ENCODE data around the gene SDF2L1. TPM values are rescaled to one million over a fixed set of nuclear protein-coding genes. Genes with fewer than 3 reads are reported as not detected.

The SDF2L1 gene
- total and polyA plus RNA-seq, 10 of the 15 experiments (the other 5 are each of a cell fraction or from before 2014, with no cell fraction given) = 3.0 to 214 (median 55.5) TPM

- no peak for ATAC-seq
- in situ Hi-C loops (cut with MboI) = no loop called here
- H3K4me1 ChIP-seq (ENCODE audit: control insufficient read depth, insufficient read depth, low read length) = peaks cover 10% of the 10 kb centered on the region; the same call in 1 of the 2 replicates
- no peak for DNase-seq (ENCODE audit: low read depth, low spot score)
- whole genome bisulfite sequencing (ENCODE audit: insufficient coverage, insufficient replicate concordance, low lambda C conversion rate, missing lambda C conversion rate) = 69% methylated on average over 11 of the region's 11 CpGs
- H3K4me2 ChIP-seq (ENCODE audit: control insufficient read depth, insufficient read depth) = 0 out of 2 replicates have a peak overlapping the region, but pooled peaks have one; percentile 7
- ChIA-PET POLR2A (no interaction called here), SMC1A (ENCODE audit: uncharacterized antibody, unreplicated experiment) (no interaction called here), CTCF (interaction anchor here (0.7 to 5.9 kb wide), 4 partner anchors 10 to 20 kb away, joined by 3 to 106 read pairs (median 10); partner anchors contain the start of gene SDF2L1), RAD21 (ENCODE audit: unreplicated experiment) (interaction anchor here (3.4 kb wide), 1 partner anchor 19 kb away, joined by 19 read pairs; no protein-coding TSS in a partner anchor)
- H3K27me3 ChIP-seq (replicated peaks in 1 of 2; ENCODE audit: control insufficient read depth in 2 of 2, insufficient read depth in 2 of 2, low read length in 1 of 2) = no peaks in the 10 kb centered on the region
- no peak overlapping the region for H3K4me3 ChIP-seq
- peaks cover 7% of the 10 kb centered on the region for H4K20me1 ChIP-seq (ENCODE audit: control insufficient read depth, insufficient read depth)
- intact Hi-C loops (cut with micrococcal nuclease; ENCODE audit: unreplicated experiment) = no loop called here
- H3K36me3 ChIP-seq (ENCODE audit: control insufficient read depth in 2 of 2, insufficient read depth in 2 of 2, low read length in 1 of 2) = peaks cover 11 to 17% of the 10 kb centered on the region in 2 experiments; a peak in 3 of 4 replicates
- no peak overlapping the region for H3K9ac ChIP-seq (ENCODE audit: control insufficient read depth, insufficient read depth, low read length)
- H3K9me3 ChIP-seq (replicated peaks; ENCODE audit: control insufficient read depth, insufficient read depth, low read length) = no peaks in the 10 kb centered on the region
- no peak for FAIRE-seq
- BruUV-seq (replicated peaks) = no TSS peak
- H3K79me2 ChIP-seq (ENCODE audit: control insufficient read depth, insufficient read depth, low read length) = peaks cover 27% of the 10 kb centered on the region
- no peak overlapping the region for H2AFZ ChIP-seq (ENCODE audit: control insufficient read depth, low read depth, low read length)
- TF ChIP-seq IKZF2 (IDR thresholded peaks at IDR 0.05) = no peak
- TF ChIP-seq CREM (IDR thresholded peaks at IDR 0.05; ENCODE audit: low read depth) = no peak
- peak; percentile 70 for TF ChIP-seq POLR2A (IDR thresholded peaks at IDR 0.05; ENCODE audit: low read depth, low read length)
- no peak overlapping the region for H3K27ac ChIP-seq (ENCODE audit: control insufficient read depth, insufficient read depth)
These were observed 15.2 kb upstream of the SDF2L1 start for GRCh38 chr22:21626735-21627469.

DNA sequence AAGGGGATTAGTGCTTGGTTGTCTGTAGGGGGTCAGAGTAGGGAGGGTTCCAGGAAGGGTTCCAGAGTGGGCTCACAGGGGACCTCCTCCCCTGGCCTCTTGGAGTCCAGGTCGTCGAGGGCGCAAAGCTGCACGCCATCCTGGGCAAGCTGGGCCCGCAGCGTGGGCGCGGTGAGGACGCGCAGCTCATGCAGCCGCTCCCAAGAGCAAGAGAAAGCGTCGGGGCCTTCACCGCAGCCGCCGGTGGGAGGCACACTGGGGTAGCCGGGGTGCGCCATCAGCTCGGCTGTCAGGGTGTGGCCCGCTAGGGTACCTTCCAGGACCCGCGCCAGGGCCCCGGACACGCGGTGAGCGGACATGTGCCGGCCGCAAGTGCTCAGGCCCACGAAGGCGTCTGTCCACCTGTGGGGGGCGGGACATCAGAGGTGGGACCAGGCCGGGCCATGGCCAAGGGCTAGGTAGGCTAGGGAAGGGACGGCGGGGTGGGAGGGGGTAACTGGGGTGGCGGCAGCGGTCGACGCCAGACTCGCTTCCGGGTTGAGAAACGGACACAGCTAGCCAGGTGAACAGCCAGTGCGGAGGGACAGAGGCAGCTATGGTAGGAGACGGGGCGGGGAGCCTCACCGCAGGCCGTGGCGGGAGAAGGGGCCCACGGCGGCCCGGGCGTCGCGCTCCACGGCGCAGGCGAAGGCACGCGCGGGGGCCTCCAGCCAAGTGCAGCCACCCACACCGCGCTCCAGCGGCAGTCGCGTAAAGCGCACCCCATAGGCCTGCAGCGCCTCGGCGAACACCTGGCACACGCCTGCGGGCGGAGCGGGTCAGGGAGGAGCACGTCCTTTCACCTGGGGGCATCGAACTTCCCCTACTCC lies 13.5 kb upstream of the SDF2L1 start:
- peaks cover 7% of the 10 kb centered on the region for H4K20me1 ChIP-seq (ENCODE audit: control insufficient read depth, insufficient read depth)
- intact Hi-C loops (cut with micrococcal nuclease; ENCODE audit: unreplicated experiment) = no loop called here
- POLR2A ChIA-PET = interaction anchor here (0.8 to 3.9 kb wide), 6 partner anchors 11 to 59 kb away, joined by 3 to 42 read pairs (median 4); partner anchors contain the start of gene SDF2L1
- TF ChIP-seq, protein P1, sequence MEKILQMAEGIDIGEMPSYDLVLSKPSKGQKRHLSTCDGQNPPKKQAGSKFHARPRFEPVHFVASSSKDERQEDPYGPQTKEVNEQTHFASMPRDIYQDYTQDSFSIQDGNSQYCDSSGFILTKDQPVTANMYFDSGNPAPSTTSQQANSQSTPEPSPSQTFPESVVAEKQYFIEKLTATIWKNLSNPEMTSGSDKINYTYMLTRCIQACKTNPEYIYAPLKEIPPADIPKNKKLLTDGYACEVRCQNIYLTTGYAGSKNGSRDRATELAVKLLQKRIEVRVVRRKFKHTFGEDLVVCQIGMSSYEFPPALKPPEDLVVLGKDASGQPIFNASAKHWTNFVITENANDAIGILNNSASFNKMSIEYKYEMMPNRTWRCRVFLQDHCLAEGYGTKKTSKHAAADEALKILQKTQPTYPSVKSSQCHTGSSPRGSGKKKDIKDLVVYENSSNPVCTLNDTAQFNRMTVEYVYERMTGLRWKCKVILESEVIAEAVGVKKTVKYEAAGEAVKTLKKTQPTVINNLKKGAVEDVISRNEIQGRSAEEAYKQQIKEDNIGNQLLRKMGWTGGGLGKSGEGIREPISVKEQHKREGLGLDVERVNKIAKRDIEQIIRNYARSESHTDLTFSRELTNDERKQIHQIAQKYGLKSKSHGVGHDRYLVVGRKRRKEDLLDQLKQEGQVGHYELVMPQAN (conservative IDR thresholded peaks at IDR 0.05) = no peak
- TF ChIP-seq RB1 (IDR thresholded peaks at IDR 0.05; ENCODE audit: borderline replicate concordance) (no peak), EGR1 (IDR thresholded peaks at IDR 0.05; ENCODE audit: borderline replicate concordance in 1 of 2, low read depth in 2 of 2, low read length in 2 of 2) (0 out of 3 replicates have a peak, but pooled peaks of 1 of the 2 experiments have one; percentile 27), PML (IDR thresholded peaks at IDR 0.05; ENCODE audit: low read length) (no peak)

More for the DNA sequence above, 13.5 kb upstream of the SDF2L1 start:
- H3K9me3 ChIP-seq (replicated peaks; ENCODE audit: control insufficient read depth, insufficient read depth, low read length) = no peaks in the 10 kb centered on the region
- no peak for FAIRE-seq
- ChIA-PET CTCF (interaction anchor here (0.6 to 5.9 kb wide), 24 partner anchors 8 to 310 kb away, joined by 3 to 106 read pairs (median 5); partner anchors contain the start of genes PPIL2 and SDF2L1), SMC1A (ENCODE audit: uncharacterized antibody, unreplicated experiment) (interaction anchor here (0.7 to 3.1 kb wide), 8 partner anchors 11 to 59 kb away, joined by 3 to 39 read pairs (median 8); partner anchors contain the start of gene SDF2L1), RAD21 (ENCODE audit: unreplicated experiment) (interaction anchor here (0.7 to 3.8 kb wide), 9 partner anchors 11 to 324 kb away, joined by 3 to 50 read pairs (median 3); partner anchors contain the start of genes PPIL2, PPM1F and SDF2L1)
- H3K79me2 ChIP-seq (ENCODE audit: control insufficient read depth, insufficient read depth, low read length) = peaks cover 27% of the 10 kb centered on the region
- peaks cover 10% of the 10 kb centered on the region; the same call in 1 of the 2 replicates for H3K4me1 ChIP-seq (ENCODE audit: control insufficient read depth, insufficient read depth, low read length)
- peaks cover 7 to 9% of the 10 kb centered on the region in 2 experiments; a peak in 3 of 4 replicates for H3K36me3 ChIP-seq (ENCODE audit: control insufficient read depth in 2 of 2, insufficient read depth in 2 of 2, low read length in 1 of 2)
- in situ Hi-C loops (cut with MboI) = no loop called here
- H3K4me3 ChIP-seq = peak overlapping the region; percentile 98
- BruUV-seq (replicated peaks) = no TSS peak
- ATAC-seq = peak; percentile 29
- no peak for DNase-seq (ENCODE audit: low read depth, low spot score)
- H3K9ac ChIP-seq (ENCODE audit: control insufficient read depth, insufficient read depth, low read length) = peak overlapping the region; percentile 93
- no peaks in the 10 kb centered on the region for H3K27me3 ChIP-seq (replicated peaks in 1 of 2; ENCODE audit: control insufficient read depth in 2 of 2, insufficient read depth in 2 of 2, low read length in 1 of 2)
- peak overlapping the region; percentile 87 for H3K4me2 ChIP-seq (ENCODE audit: control insufficient read depth, insufficient read depth)
- WGBS (ENCODE audit: insufficient coverage, insufficient replicate concordance, low lambda C conversion rate, missing lambda C conversion rate) = 59% methylated on average over 66 of the region's 74 CpGs
- H2AFZ ChIP-seq (ENCODE audit: control insufficient read depth, low read depth, low read length) = peak overlapping the region; percentile 26; the same call in 1 of the 2 replicates
- peak overlapping the region; percentile 93 for H3K27ac ChIP-seq (ENCODE audit: control insufficient read depth, insufficient read depth)

All from GM12878 (cell line).